HEK293T (cell line): ENCODE results near the gene GALNT7.

Experiments used
- ARNT ChIP-seq: fragments of 450-650 bp; IDR thresholded peaks from 2 replicates; pipeline ENCODE4 v1.6.1; 2017; ENCODE audit warnings: mild to moderate bottlenecking
- BHLHE40 ChIP-seq: fragments of 450-650 bp; IDR thresholded peaks from 2 replicates; pipeline ENCODE4 v1.6.1; 2016; ENCODE audit warnings: mild to moderate bottlenecking, moderate library complexity, borderline replicate concordance
- CTBP1 ChIP-seq: fragments of 450-650 bp; IDR thresholded peaks from 2 replicates; pipeline ENCODE4 v1.6.1; 2016; ENCODE audit warnings: borderline replicate concordance
- FOXA1 ChIP-seq: fragments of 450-650 bp; IDR thresholded peaks from 2 replicates; pipeline ENCODE4 v1.6.1; 2016; ENCODE audit warnings: mild to moderate bottlenecking
- FOXM1 ChIP-seq: fragments of 450-650 bp; IDR thresholded peaks from 2 replicates; pipeline ENCODE4 v1.6.1; 2017; ENCODE audit warnings: mild to moderate bottlenecking, borderline replicate concordance
- HDGF ChIP-seq: fragments of 450-650 bp; IDR thresholded peaks from 2 replicates; pipeline ENCODE4 v1.6.1; 2017; ENCODE audit warnings: antibody characterized with exemption, borderline replicate concordance
- LEF1 ChIP-seq: fragments of 450-650 bp; IDR thresholded peaks from 2 replicates; pipeline ENCODE4 v1.6.1; 2017; ENCODE audit warnings: mild to moderate bottlenecking, borderline replicate concordance
- NFRKB ChIP-seq: fragments of 450-650 bp; IDR thresholded peaks from 2 replicates; pipeline ENCODE4 v1.6.1; 2016; ENCODE audit warnings: mild to moderate bottlenecking, moderate library complexity
- SP1 ChIP-seq: fragments of 450-650 bp; IDR thresholded peaks from 2 replicates; pipeline ENCODE4 v1.6.1; 2017
- TARDBP ChIP-seq: fragments of 450-650 bp; IDR thresholded peaks from 2 replicates; pipeline ENCODE4 v1.6.1; 2016
- ZNF384 ChIP-seq: fragments of 450-650 bp; IDR thresholded peaks from 2 replicates; pipeline ENCODE4 v1.6.1; 2016

GRCh38 chr4:173237762-173238161 lies 69.2 kb downstream of the GALNT7 start:
- no peak for TF ChIP-seq NFRKB
- TF ChIP-seq ZNF384 = no peak
- TF ChIP-seq LEF1 = no peak
- TF ChIP-seq SP1 = no peak
- no peak for TF ChIP-seq HDGF
- no peak for TF ChIP-seq CTBP1
- TF ChIP-seq FOXM1 = no peak
- no peak for TF ChIP-seq TARDBP
- TF ChIP-seq ARNT = no peak
- TF ChIP-seq FOXA1 = no peak
- no peak for TF ChIP-seq BHLHE40
